ENCODE measurements around the gene ARFGAP1.

ARFGAP1 gene

GRCh38 chr20:63264519-63264918 is 8.1 kb upstream of the ARFGAP1 start:
- H3K9ac ChIP-seq (ENCODE audit: low read depth, low read length) = no peak overlapping the region
- ATAC-seq (ENCODE audit: insufficient read depth, low read depth) = no peak
- no peaks in the 10 kb centered on the region for H3K36me3 ChIP-seq (ENCODE audit: insufficient read depth, low read length)
- H3K4me1 ChIP-seq (ENCODE audit: insufficient read depth, low read length) = no peaks in the 10 kb centered on the region
- no peaks in the 10 kb centered on the region for H4K20me1 ChIP-seq (ENCODE audit: insufficient read depth, low read length)
- no peak overlapping the region for H3K4me2 ChIP-seq (ENCODE audit: insufficient read depth, low read length)
- H3K4me3 ChIP-seq (ENCODE audit: low read depth in 1 of 2, low read length in 2 of 2) = no peak overlapping the region
- peaks cover 13% of the 10 kb centered on the region for H3K27me3 ChIP-seq (ENCODE audit: insufficient read depth, low read length, poor library complexity)
- no peak for DNase-seq
- H3K79me2 ChIP-seq (ENCODE audit: insufficient read depth, low read length) = no peaks in the 10 kb centered on the region
- TF ChIP-seq EZH2 (IDR thresholded peaks at IDR 0.05; ENCODE audit: borderline replicate concordance, low read depth, low read length, severe bottlenecking) = no peak
- TF ChIP-seq CTCF (IDR thresholded peaks at IDR 0.05; ENCODE audit: borderline replicate concordance, extremely low read depth, low read length, poor library complexity, severe bottlenecking) = no peak
- H2AFZ ChIP-seq (ENCODE audit: low read depth, low read length) = no peak overlapping the region
- H3K27ac ChIP-seq (ENCODE audit: low read length) = no peak overlapping the region
- no peaks in the 10 kb centered on the region for H3K9me3 ChIP-seq (ENCODE audit: insufficient read depth, low read length, severe bottlenecking)

- no peak for ATAC-seq (ENCODE audit: insufficient read depth, low read depth)
- TF ChIP-seq CTCF (IDR thresholded peaks at IDR 0.05; ENCODE audit: borderline replicate concordance, extremely low read depth, low read length, poor library complexity, severe bottlenecking) (no peak), EZH2 (IDR thresholded peaks at IDR 0.05; ENCODE audit: borderline replicate concordance, low read depth, low read length, severe bottlenecking) (no peak)
- DNase-seq = no peak
- Histone ChIP-seq H3K36me3 (ENCODE audit: insufficient read depth, low read length) (no peaks in the 10 kb centered on the region), H4K20me1 (ENCODE audit: insufficient read depth, low read length) (no peaks in the 10 kb centered on the region), H3K27ac (ENCODE audit: low read length) (no peak overlapping the region), H3K4me1 (ENCODE audit: insufficient read depth, low read length) (no peaks in the 10 kb centered on the region), H3K27me3 (ENCODE audit: insufficient read depth, low read length, poor library complexity) (peaks cover 13% of the 10 kb centered on the region), H3K9ac (ENCODE audit: low read depth, low read length) (no peak overlapping the region), H3K4me3 (ENCODE audit: low read depth in 1 of 2, low read length in 2 of 2) (no peak overlapping the region), H2AFZ (ENCODE audit: low read depth, low read length) (no peak overlapping the region), H3K9me3 (ENCODE audit: insufficient read depth, low read length, severe bottlenecking) (no peaks in the 10 kb centered on the region), H3K4me2 (ENCODE audit: insufficient read depth, low read length) (no peak overlapping the region), H3K79me2 (ENCODE audit: insufficient read depth, low read length) (no peaks in the 10 kb centered on the region)
Observed at GRCh38 chr20:63265891-63266515, 6.6 kb upstream of the ARFGAP1 start.

- ATAC-seq (ENCODE audit: insufficient read depth, low read depth) = no peak
- H3K9ac ChIP-seq (ENCODE audit: low read depth, low read length) = no peak overlapping the region
- no peaks in the 10 kb centered on the region for H3K36me3 ChIP-seq (ENCODE audit: insufficient read depth, low read length)
- H3K9me3 ChIP-seq (ENCODE audit: insufficient read depth, low read length, severe bottlenecking) = no peaks in the 10 kb centered on the region
- no peaks in the 10 kb centered on the region for H4K20me1 ChIP-seq (ENCODE audit: insufficient read depth, low read length)
- no peak overlapping the region for H3K4me2 ChIP-seq (ENCODE audit: insufficient read depth, low read length)
- no peak for DNase-seq
- H3K4me3 ChIP-seq (ENCODE audit: low read depth in 1 of 2, low read length in 2 of 2) = no peak overlapping the region
- peaks cover under 1% of the 10 kb centered on the region for H3K79me2 ChIP-seq (ENCODE audit: insufficient read depth, low read length)
- peaks cover 8% of the 10 kb centered on the region for H3K4me1 ChIP-seq (ENCODE audit: insufficient read depth, low read length)
- TF ChIP-seq CTCF (IDR thresholded peaks at IDR 0.05; ENCODE audit: borderline replicate concordance, extremely low read depth, low read length, poor library complexity, severe bottlenecking) = no peak
- no peak for TF ChIP-seq EZH2 (IDR thresholded peaks at IDR 0.05; ENCODE audit: borderline replicate concordance, low read depth, low read length, severe bottlenecking)
- H2AFZ ChIP-seq (ENCODE audit: low read depth, low read length) = no peak overlapping the region
- H3K27me3 ChIP-seq (ENCODE audit: insufficient read depth, low read length, poor library complexity) = peaks cover 9% of the 10 kb centered on the region
- no peak overlapping the region for H3K27ac ChIP-seq (ENCODE audit: low read length)
Observed at GRCh38 chr20:63267691-63268090, 4.9 kb upstream of the ARFGAP1 start.

All from DND-41 (cell line).